ENCODE data around the gene UHRF1.

DNA sequence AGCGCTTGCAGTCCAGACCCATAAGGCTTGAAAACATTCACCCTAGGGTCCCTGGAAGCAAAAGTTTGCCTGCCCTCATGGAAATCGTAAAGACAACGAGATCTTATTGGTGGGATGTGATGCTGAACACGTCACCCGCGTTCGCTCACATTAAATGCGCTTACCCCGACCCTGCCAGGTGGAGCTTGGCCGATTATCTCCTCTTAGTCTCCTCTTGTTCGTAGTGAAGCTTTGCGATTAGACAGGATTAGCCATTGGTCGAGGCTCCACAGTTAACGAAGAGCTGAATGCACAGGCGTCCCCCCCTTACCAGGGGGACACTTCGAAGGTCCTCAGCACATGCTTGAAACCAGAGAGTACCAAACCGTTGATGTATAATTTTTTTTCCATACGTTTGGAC, 43.6 kb downstream of the UHRF1 start:
- TF ChIP-seq YY1 (IDR thresholded peaks at IDR 0.05; ENCODE audit: insufficient read depth, insufficient read length) (no peak), ZNF274 (IDR thresholded peaks at IDR 0.05; ENCODE audit: low read depth, low read length) (no peak), SUZ12 (IDR thresholded peaks at IDR 0.05; ENCODE audit: extremely low read depth, insufficient read depth, insufficient read length) (no peak)
